MG63 (cell line): ENCODE data around the gene HIBADH. TPM values are rescaled to one million over a fixed set of nuclear protein-coding genes. Genes with fewer than 3 reads are reported as not detected.
"Not testable (repeated sequence)": the region's sequence is repeated elsewhere in the genome, so short reads cannot be mapped to it uniquely, and the experiment has no call there.

Source experiments
- DNase-seq: peaks from one replicate; pipeline ENCODE4 v3.0.0-alpha.2; 2020
- H3K27me3 ChIP-seq: fragments of 250-450 bp; sonication (Bioruptor Pico); 2 replicates; pipeline ENCODE4 v1.5.1; 2020; ENCODE audit warnings: mild to moderate bottlenecking, moderate library complexity
- H3K36me3 ChIP-seq: fragments of 250-450 bp; sonication (Bioruptor Pico); 2 replicates; pipeline ENCODE4 v1.5.1; 2020; ENCODE audit warnings: mild to moderate bottlenecking, moderate library complexity
- H3K4me3 ChIP-seq: fragments of 250-450 bp; sonication (Bioruptor Pico); 2 replicates; pipeline ENCODE4 v1.5.1; 2020; ENCODE audit warnings: mild to moderate bottlenecking, moderate library complexity
- H3K9me3 ChIP-seq: fragments of 250-450 bp; sonication (Bioruptor Pico); 2 replicates; pipeline ENCODE4 v1.5.1; 2020; ENCODE audit warnings: mild to moderate bottlenecking, moderate library complexity
- total RNA-seq: library from RNA; depleted of rRNA; stranded (reverse); fragments of >200 nt; shearing (Covaris generic); gene quantifications from 2 replicates; pipeline ENCODE4 v1.2.3, GENCODE V29; 2014; ENCODE audit warnings: low replicate concordance

The HIBADH gene
- total RNA-seq, 1 experiment from 2014 or later, result 19.0 TPM

- H3K9me3 ChIP-seq, result no peaks in the 10 kb centered on the region
- no peaks in the 10 kb centered on the region for H3K36me3 ChIP-seq
- no peaks in the 10 kb centered on the region for H3K27me3 ChIP-seq
- DNase-seq, result no peak
- H3K4me3 ChIP-seq, result no peak overlapping the region
These were observed 146.3 kb downstream of the HIBADH start for GRCh38 chr7:27516421-27516820.

GRCh38 chr7:27515933-27516332 is 146.8 kb downstream of the HIBADH start:
- H3K27me3 ChIP-seq, result no peaks in the 10 kb centered on the region
- no peak overlapping the region for H3K4me3 ChIP-seq
- no peaks in the 10 kb centered on the region for H3K9me3 ChIP-seq
- H3K36me3 ChIP-seq, result no peaks in the 10 kb centered on the region
- no peak for DNase-seq

GRCh38 chr7:27514861-27515260 is 147.8 kb downstream of the HIBADH start:
- Histone ChIP-seq H3K27me3 (no peaks in the 10 kb centered on the region), H3K36me3 (no peaks in the 10 kb centered on the region), H3K9me3 (no peaks in the 10 kb centered on the region), H3K4me3 (no peak overlapping the region)
- no peak for DNase-seq

- H3K4me3 ChIP-seq, result no peak overlapping the region
- H3K9me3 ChIP-seq, result no peaks in the 10 kb centered on the region
- DNase-seq, result no peak
- H3K27me3 ChIP-seq, result no peaks in the 10 kb centered on the region
- H3K36me3 ChIP-seq, result no peaks in the 10 kb centered on the region
These were observed 148.8 kb downstream of the HIBADH start for GRCh38 chr7:27513885-27514284.

GRCh38 chr7:27511370-27511769 is 151.3 kb downstream of the HIBADH start:
- DNase-seq, H3K4me3 ChIP-seq, H3K9me3 ChIP-seq, H3K27me3 ChIP-seq, H3K36me3 ChIP-seq: not testable (repeated sequence)

GRCh38 chr7:27510541-27510940 is 152.1 kb downstream of the HIBADH start:
- H3K27me3 ChIP-seq, result no peaks in the 10 kb centered on the region
- H3K36me3 ChIP-seq, result no peaks in the 10 kb centered on the region
- H3K9me3 ChIP-seq, result no peaks in the 10 kb centered on the region
- no peak overlapping the region for H3K4me3 ChIP-seq
- no peak for DNase-seq

- H3K4me3 ChIP-seq, DNase-seq, H3K27me3 ChIP-seq, H3K36me3 ChIP-seq, H3K9me3 ChIP-seq: not testable (repeated sequence)
These were observed 160.8 kb downstream of the HIBADH start for GRCh38 chr7:27501879-27502278.

- H3K4me3 ChIP-seq, result no peak overlapping the region
- no peaks in the 10 kb centered on the region for H3K9me3 ChIP-seq
- H3K27me3 ChIP-seq, result no peaks in the 10 kb centered on the region
- H3K36me3 ChIP-seq, result no peaks in the 10 kb centered on the region
- no peak for DNase-seq
These were observed 161.7 kb downstream of the HIBADH start for GRCh38 chr7:27501001-27501400.

- H3K36me3 ChIP-seq, result no peaks in the 10 kb centered on the region
- H3K4me3 ChIP-seq, result no peak overlapping the region
- 0 out of 2 replicates have a peak, but pooled peaks cover 6% of the 10 kb centered on the region for H3K9me3 ChIP-seq
- no peaks in the 10 kb centered on the region; the same call in 1 of the 2 replicates for H3K27me3 ChIP-seq
- DNase-seq, result no peak
These were observed 170.5 kb downstream of the HIBADH start for GRCh38 chr7:27492224-27492623.

GRCh38 chr7:27491534-27491933 is 171.1 kb downstream of the HIBADH start:
- no peak overlapping the region for H3K4me3 ChIP-seq
- no peaks in the 10 kb centered on the region for H3K36me3 ChIP-seq
- H3K9me3 ChIP-seq, result 0 out of 2 replicates have a peak, but pooled peaks cover 6% of the 10 kb centered on the region
- no peaks in the 10 kb centered on the region; the same call in 1 of the 2 replicates for H3K27me3 ChIP-seq
- DNase-seq, result no peak

GRCh38 chr7:27487509-27487908 is 175.2 kb downstream of the HIBADH start:
- Histone ChIP-seq H3K4me3 (no peak overlapping the region), H3K9me3 (0 out of 2 replicates have a peak, but pooled peaks cover 6% of the 10 kb centered on the region), H3K27me3 (no peaks in the 10 kb centered on the region; the same call in 1 of the 2 replicates), H3K36me3 (no peaks in the 10 kb centered on the region)
- no peak for DNase-seq

GRCh38 chr7:27484451-27484850 is 178.2 kb downstream of the HIBADH start:
- Histone ChIP-seq H3K36me3 (no peaks in the 10 kb centered on the region), H3K4me3 (no peak overlapping the region), H3K27me3 (no peaks in the 10 kb centered on the region; the same call in 1 of the 2 replicates), H3K9me3 (no peaks in the 10 kb centered on the region)
- DNase-seq, result no peak

GRCh38 chr7:27482219-27482618 is 180.5 kb downstream of the HIBADH start:
- Histone ChIP-seq H3K4me3 (no peak overlapping the region), H3K36me3 (no peaks in the 10 kb centered on the region), H3K27me3 (no peaks in the 10 kb centered on the region), H3K9me3 (no peaks in the 10 kb centered on the region)
- DNase-seq, result no peak

- Histone ChIP-seq H3K4me3 (no peak overlapping the region), H3K27me3 (no peaks in the 10 kb centered on the region), H3K36me3 (no peaks in the 10 kb centered on the region), H3K9me3 (no peaks in the 10 kb centered on the region)
- no peak for DNase-seq
These were observed 184.1 kb downstream of the HIBADH start for GRCh38 chr7:27478556-27478955.

- no peaks in the 10 kb centered on the region for H3K27me3 ChIP-seq
- H3K36me3 ChIP-seq, result no peaks in the 10 kb centered on the region
- no peak overlapping the region for H3K4me3 ChIP-seq
- H3K9me3 ChIP-seq, result no peaks in the 10 kb centered on the region
- DNase-seq, result no peak
These were observed 184.6 kb downstream of the HIBADH start for GRCh38 chr7:27478084-27478483.

- Histone ChIP-seq H3K4me3 (no peak overlapping the region), H3K27me3 (no peaks in the 10 kb centered on the region), H3K36me3 (no peaks in the 10 kb centered on the region), H3K9me3 (no peaks in the 10 kb centered on the region)
- DNase-seq, result no peak
These were observed 186.2 kb downstream of the HIBADH start for GRCh38 chr7:27476493-27476892.
